Left ventricle myocardium superior (tissue), 1 donor: Measurements from ENCODE around the gene CTH. TPM values are rescaled to one million over a fixed set of nuclear protein-coding genes. Genes with fewer than 3 reads are reported as not detected.
"Not testable (repeated sequence)": the region's sequence is repeated elsewhere in the genome, so short reads cannot be mapped to it uniquely, and the experiment has no call there.

ENCODE experiments used
- ATAC-seq: fragments of 200-7000 bp; cut with Tn5 transposase; one replicate; pipeline ENCODE4 v1.9.1; 2020; ENCODE audit warnings: mild to moderate bottlenecking, moderate library complexity
- DNase-seq: peaks from one replicate; pipeline ENCODE4 v3.0.0-alpha.2; 2020
- intact Hi-C: fragments of 100-400 bp; cut with micrococcal nuclease; formaldehyde crosslinking; loops from one replicate; pipeline ENCODE4 v1.11.0; 2022
- total RNA-seq: library from RNA; stranded (reverse); fragmentation: NEBNext Ultra II Directional; extraction: Animal tissue kit (Norgen Biotek cat#: 25700); gene quantifications from one replicate; pipeline ENCODE4 v1.2.1, GENCODE V29; 2021
- donor health status: DM: no; HTN: yes; CAD: no; lungs with severe emphysema.

The CTH gene
- total RNA-seq, 1 donor from 2014 or later, result 1.1 TPM

- DNase-seq (no peak), ATAC-seq (no peak)
- intact Hi-C loops, result no loop called here
Observed at GRCh38 chr1:70442490-70442889, 31.4 kb downstream of the CTH start.

DNA sequence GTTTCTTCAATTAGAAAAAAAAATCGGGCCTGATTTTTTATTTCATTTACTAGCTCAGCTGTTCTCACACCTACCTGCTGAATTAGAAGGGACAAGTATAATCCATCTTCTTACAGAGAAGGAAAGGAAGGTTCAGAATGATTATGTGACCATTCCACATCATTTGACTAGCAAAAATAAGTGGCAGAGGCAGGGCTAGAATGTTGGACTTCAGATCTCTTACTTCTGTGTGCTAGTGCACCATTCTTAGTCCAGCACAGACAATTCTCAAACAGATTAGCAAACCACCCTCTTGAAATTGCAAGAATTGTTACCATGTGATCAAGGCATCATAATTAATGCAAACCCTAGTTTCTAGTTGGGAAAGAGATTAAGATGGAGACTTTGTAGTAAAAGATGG, 32.7 kb downstream of the CTH start:
- intact Hi-C loops, result no loop called here
- no peak for ATAC-seq
- DNase-seq, result no peak

DNA sequence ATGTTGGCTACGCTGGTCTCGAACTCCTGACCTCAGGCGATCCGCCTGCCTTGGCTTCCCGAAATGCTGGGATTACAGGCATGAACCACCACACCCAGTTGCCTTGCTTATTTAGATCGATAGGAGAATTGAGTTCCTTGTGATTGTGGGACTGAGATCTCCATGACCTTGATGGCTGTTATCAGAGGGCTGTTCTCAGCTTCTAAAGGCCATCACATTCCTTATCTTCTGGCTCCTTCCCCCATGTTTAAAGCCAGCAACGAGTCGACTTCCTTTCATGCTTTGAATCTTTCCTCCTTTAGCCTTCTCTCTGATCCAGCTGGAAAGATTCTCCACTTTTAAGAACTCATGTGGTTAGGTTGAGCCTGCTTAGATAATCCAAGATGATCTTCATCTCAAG, 38.0 kb downstream of the CTH start:
- no peak for ATAC-seq
- intact Hi-C loops, result no loop called here
- DNase-seq, result no peak

GRCh38 chr1:70452164-70452939, 41.3 kb downstream of the CTH start:
- DNase-seq, intact Hi-C loops, ATAC-seq: not testable (repeated sequence)

GRCh38 chr1:70455291-70455690, 44.2 kb downstream of the CTH start:
- ATAC-seq (no peak), DNase-seq (no peak)
- intact Hi-C loops, result no loop called here

DNA sequence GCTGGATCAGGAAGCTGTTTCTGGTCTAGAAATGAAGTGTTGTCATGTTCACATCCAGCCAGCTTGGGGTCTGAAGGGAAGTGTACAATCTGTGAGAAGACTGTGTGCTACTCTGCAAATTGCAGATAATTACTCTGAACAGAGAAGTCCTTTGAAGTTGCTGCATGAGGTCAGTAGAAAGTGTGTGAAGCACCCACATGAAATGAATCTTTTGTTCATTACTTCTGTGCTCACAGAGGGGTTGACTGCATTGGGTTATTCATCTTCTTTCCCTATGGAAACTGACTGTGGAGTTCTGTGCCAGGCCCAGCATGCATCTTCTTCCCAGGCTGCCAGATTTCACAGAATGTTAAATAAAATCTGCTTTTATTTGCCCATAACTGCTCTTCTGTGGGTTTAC, 47.1 kb downstream of the CTH start:
- DNase-seq (no peak), ATAC-seq (no peak)
- intact Hi-C loops, result no loop called here

- ATAC-seq (no peak), DNase-seq (no peak)
- intact Hi-C loops, result no loop called here
Observed at GRCh38 chr1:70459496-70460225, 48.6 kb downstream of the CTH start.

- intact Hi-C loops, ATAC-seq, DNase-seq: not testable (repeated sequence)
Observed at GRCh38 chr1:70460740-70461713, 50.0 kb downstream of the CTH start.

GRCh38 chr1:70462611-70463010, 51.5 kb downstream of the CTH start:
- no peak for DNase-seq
- ATAC-seq, result no peak
- intact Hi-C loops, result no loop called here

GRCh38 chr1:70465911-70466310, 54.8 kb downstream of the CTH start:
- no peak for DNase-seq
- no peak for ATAC-seq
- intact Hi-C loops, result no loop called here

- ATAC-seq (no peak), DNase-seq (no peak)
- intact Hi-C loops, result no loop called here
Observed at GRCh38 chr1:70467531-70467930, 56.5 kb downstream of the CTH start.

GRCh38 chr1:70468180-70468579, 57.1 kb downstream of the CTH start:
- ATAC-seq (no peak), DNase-seq (no peak)
- intact Hi-C loops, result no loop called here

DNA sequence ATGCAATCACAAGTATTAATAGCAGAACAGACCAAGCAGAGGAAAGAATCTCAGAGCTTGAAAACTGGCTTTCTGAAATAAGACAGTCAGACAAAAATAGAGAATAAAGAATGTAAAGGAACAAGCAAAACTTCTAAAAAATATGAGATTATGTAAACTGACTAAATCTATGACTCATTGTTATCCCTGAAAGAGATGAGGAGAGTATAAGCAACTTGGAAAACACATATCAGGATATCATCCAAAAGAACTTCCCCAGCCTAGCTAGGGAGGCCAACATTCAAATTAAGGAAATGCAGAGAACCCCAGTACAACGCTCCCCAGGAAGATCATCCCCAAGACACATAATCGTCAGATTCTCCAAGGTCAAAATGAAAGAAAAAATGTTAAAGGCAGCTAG, 58.1 kb downstream of the CTH start:
- ATAC-seq, intact Hi-C loops, DNase-seq: not testable (repeated sequence)

DNA sequence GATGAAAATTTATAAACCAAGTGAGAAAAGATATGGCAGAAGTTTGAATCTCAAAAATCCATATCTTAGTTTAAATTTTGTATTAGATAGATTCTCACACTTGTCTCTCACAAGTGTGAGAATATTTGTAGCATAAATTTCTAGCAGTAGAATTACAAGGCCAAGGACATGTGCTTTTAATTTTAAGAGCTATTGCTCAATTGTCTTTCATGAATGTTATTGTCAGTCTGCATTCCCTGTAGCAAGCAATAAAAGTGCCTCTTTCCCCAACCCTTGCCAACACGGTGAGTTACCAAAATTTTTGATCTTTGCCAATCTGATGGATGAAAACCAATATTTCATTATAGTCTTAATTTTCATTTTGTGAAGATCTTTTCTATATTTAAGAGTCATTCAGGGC, 64.0 kb downstream of the CTH start:
- ATAC-seq (no peak), DNase-seq (no peak)
- intact Hi-C loops, result no loop called here

DNA sequence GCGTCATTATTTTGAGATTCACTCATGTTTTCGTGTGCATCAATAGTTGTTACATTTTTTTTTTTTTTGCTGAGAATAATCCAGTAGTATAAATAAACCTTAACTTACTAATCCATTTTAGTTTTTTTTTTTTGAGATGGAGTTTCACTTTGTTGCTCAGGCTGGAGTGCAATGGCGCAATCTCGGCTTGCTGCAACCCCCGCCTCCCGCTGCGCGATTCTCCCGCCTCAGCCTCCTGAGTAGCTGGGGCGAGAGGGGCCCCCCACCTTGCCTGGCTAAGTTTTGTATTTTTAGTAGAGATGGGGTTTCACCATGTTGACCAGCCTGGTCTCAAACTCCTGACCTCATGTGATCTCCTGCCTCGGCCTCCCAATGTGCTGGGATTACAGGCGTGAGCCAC, 66.0 kb downstream of the CTH start:
- DNase-seq (no peak), ATAC-seq (no peak)
- intact Hi-C loops, result no loop called here

GRCh38 chr1:70477905-70478304, 66.8 kb downstream of the CTH start:
- DNase-seq, ATAC-seq, intact Hi-C loops: not testable (repeated sequence)

DNA sequence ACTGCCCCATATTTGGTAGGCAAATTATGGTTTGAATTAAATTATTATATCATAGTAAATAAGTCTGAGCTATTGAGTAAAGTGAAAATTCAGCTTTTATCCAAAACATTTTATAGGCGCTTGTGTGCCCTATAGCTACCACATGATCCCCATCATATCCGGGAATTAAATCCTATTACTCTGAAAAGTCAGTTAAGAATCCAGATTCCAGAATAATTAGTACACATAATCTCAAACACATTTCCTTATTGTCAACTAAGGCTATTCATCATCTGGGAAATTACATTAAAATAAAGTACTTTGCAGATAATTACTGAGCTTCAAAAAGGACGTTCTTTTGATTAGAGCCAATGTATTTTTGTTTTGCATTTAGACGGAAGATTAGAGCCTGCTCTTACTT, 72.3 kb downstream of the CTH start:
- DNase-seq, result no peak
- intact Hi-C loops, result no loop called here
- ATAC-seq, result no peak

DNA sequence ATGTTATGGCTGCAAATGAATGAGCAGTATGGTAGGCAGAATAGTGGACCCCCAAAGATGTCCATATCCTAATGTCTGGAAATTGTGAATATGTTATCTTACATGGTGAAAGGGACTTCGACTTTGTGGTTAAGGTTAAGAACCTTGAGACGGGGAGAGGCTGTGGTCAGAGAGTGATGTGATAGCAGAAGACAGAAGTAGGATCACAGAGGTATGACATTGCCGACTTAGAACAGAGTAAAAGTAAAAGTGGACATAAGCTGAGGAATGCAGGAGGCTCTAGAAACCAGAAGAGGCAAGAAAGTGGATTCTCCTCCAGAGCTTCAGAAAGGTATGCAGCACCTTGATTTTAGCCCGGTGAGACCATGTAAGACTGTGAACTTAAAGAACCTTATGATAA, 74.6 kb downstream of the CTH start:
- DNase-seq (no peak), ATAC-seq (no peak)
- intact Hi-C loops, result no loop called here

DNA sequence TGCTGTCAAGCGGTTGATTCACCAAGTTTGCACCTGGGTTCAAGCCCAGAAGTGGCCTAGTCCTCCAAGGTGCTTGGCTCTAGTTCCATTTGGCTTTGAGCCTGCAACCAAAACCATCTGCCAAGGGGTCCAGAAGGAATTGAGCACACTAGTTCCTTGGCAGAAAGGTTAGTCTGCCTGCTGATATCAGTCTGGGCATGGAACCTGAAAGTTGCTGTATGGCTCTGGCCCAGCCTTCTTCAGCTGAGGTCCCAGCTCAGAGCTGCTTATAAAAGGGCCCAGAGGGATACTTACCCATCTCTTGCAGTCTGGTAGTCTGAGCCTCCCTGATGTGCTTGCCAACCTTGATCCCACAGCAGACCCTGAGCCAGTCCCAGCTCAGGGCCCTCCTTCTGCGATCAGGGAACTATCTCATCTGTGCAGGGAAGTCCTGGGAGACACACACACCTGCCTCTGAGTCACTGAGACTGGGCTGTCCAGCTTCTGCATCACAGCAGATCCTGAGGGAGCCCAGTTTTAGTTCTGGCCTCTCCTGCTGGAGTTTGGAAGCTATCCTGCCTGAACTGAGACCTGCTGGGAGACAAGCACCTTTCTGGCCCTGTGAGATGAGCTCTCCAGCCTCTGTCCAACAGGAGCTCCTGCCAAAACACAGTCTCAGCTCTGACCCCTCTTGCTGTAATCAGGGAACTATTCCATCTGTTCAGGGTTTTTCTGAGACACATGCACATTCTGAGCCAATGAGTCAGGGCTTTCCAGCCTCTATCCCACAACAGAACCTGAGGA, 75.8 kb downstream of the CTH start:
- intact Hi-C loops, result no loop called here
- no peak for DNase-seq
- ATAC-seq, result peak; percentile 79
